ENCODE measurements around the gene LEO1. TPM values are rescaled to one million over a fixed set of nuclear protein-coding genes. Genes with fewer than 3 reads are reported as not detected.

The LEO1 gene
- total and polyA plus RNA-seq, 2 of the 13 experiments (the other 11 are each of a cell fraction or from before 2014, with no cell fraction given) = 17.0 to 60.3 TPM

DNA sequence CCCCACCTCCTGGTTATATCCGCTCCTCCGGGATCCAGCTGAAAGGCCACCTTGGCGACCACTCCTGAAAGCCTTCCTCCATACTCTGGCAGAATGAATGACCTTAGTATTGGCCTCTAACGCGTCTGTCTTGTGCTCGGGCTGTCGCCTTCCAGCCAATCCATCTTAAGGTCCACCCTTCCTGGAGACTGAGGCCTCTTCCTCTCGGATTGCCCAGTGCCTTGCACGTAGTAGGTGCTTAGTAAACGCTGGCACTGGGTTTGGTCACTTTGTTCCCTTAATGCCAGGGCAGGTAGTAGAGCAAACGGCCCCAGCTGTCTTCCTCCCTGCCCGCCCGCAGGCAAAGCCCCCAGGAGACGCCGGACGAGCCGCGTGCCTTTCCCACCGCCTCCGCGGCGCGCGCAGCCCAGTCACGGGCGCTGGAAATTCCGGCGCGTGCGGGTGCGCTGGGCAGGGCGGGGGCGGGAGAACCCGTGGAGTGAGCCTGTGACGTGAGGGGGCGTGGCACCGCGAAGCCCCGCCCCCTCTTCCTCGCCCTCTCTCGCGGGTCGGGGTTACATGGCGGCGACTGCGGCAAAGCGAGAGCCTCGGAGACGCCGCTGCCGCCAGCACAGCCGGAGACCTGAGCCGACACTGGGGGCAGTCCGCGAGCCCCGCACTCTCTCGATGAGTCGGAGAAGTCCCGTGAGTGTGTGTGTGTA lies 47.3 kb upstream of the LEO1 start, which contains the start of gene MAPK6 (continued):
- no peak; the same call in none of the 2 replicates for TF ChIP-seq NFATC3 (CRISPR knock-in tag; IDR thresholded peaks at IDR 0.05)
- 0 out of 2 replicates have a peak, but pooled peaks have one; percentile 26 for TF ChIP-seq ZNF614 (CRISPR knock-in tag; IDR thresholded peaks at IDR 0.05; ENCODE audit: borderline replicate concordance)
- peak; percentile 61; the same call in 1 of the 2 replicates for TF ChIP-seq SMAD9 (CRISPR knock-in tag; IDR thresholded peaks at IDR 0.05)
- TF ChIP-seq DBP (CRISPR knock-in tag; IDR thresholded peaks at IDR 0.05; ENCODE audit: not compliant biosample characterization) = no peak
- TF ChIP-seq ATM (IDR thresholded peaks at IDR 0.05; ENCODE audit: borderline replicate concordance) = no peak
- TF ChIP-seq ERF (CRISPR knock-in tag; IDR thresholded peaks at IDR 0.05) = peak; percentile 86
- peak; percentile 48; the same call in 1 of the 2 replicates for TF ChIP-seq ZNF225 (CRISPR knock-in tag; IDR thresholded peaks at IDR 0.05)
- peak; percentile 13; the same call in 1 of the 2 replicates for TF ChIP-seq ZBTB25 (CRISPR knock-in tag; IDR thresholded peaks at IDR 0.05)
- TF ChIP-seq HHEX (CRISPR knock-in tag; IDR thresholded peaks at IDR 0.05) = no peak
- TF ChIP-seq ZNF205 (CRISPR knock-in tag; IDR thresholded peaks at IDR 0.05) = no peak; the same call in 1 of the 2 replicates
- TF ChIP-seq ZNF670 (CRISPR knock-in tag; IDR thresholded peaks at IDR 0.05; ENCODE audit: borderline replicate concordance) = peak; percentile 78; the same call in 1 of the 2 replicates
- peak; percentile 86; the same call in 1 of the 2 replicates for TF ChIP-seq ZMYM4 (CRISPR knock-in tag; IDR thresholded peaks at IDR 0.05)
- peak; percentile 66 for TF ChIP-seq HNRNPK (IDR thresholded peaks at IDR 0.05; ENCODE audit: low read depth, low read length, poor library complexity, severe bottlenecking)
- peak; percentile 83 for TF ChIP-seq POLR2AphosphoS5 (IDR thresholded peaks at IDR 0.05; ENCODE audit: low read depth, low read length)
- TF ChIP-seq CREBL2 (CRISPR knock-in tag; IDR thresholded peaks at IDR 0.05; ENCODE audit: borderline replicate concordance) = no peak
- peak; percentile 68; the same call in 1 of the 2 replicates for TF ChIP-seq SIN3A (IDR thresholded peaks at IDR 0.05; ENCODE audit: borderline replicate concordance, low read depth, low read length)
- no peak; the same call in 1 of the 2 replicates for TF ChIP-seq TOPORS (CRISPR knock-in tag; IDR thresholded peaks at IDR 0.05)
- TF ChIP-seq RCOR2 (CRISPR knock-in tag; IDR thresholded peaks at IDR 0.05) = peak; percentile 70
- 0 out of 2 replicates have a peak, but pooled peaks have one; percentile 51 for TF ChIP-seq ZNF724P (CRISPR knock-in tag; IDR thresholded peaks at IDR 0.05; ENCODE audit: borderline replicate concordance)
- peak; percentile 88; the same call in 1 of the 2 replicates for TF ChIP-seq ZNF589 (CRISPR knock-in tag; conservative IDR thresholded peaks at IDR 0.05)
- peak; percentile 80; the same call in 1 of the 2 replicates for TF ChIP-seq KMT2B (CRISPR knock-in tag; IDR thresholded peaks at IDR 0.05)
- peak; percentile 81 for TF ChIP-seq ZNF572 (CRISPR knock-in tag; IDR thresholded peaks at IDR 0.05)
- 0 out of 2 replicates have a peak, but pooled peaks have one; percentile 32 for TF ChIP-seq KDM1A (CRISPR knock-in tag; IDR thresholded peaks at IDR 0.05)
- TF ChIP-seq, protein P1, sequence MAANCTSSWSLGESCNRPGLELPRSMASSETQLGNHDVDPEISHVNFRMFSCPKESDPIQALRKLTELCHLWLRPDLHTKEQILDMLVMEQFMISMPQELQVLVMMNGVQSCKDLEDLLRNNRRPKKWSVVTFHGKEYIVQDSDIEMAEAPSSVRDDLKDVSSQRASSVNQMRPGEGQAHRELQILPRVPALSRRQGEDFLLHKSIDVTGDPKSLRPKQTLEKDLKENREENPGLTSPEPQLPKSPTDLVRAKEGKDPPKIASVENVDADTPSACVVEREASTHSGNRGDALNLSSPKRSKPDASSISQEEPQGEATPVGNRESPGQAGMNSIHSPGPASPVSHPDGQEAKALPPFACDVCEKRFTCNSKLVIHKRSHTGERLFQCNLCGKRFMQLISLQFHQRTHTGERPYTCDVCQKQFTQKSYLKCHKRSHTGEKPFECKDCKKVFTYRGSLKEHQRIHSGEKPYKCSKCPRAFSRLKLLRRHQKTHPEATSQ (CRISPR knock-in tag; IDR thresholded peaks at IDR 0.05; ENCODE audit: borderline replicate concordance) = 0 out of 2 replicates have a peak, but pooled peaks have one; percentile 19

Measured in HepG2 (cell line).